Motor neuron (in vitro differentiated cells): ENCODE measurements around the gene SAFB2. TPM values are rescaled to one million over a fixed set of nuclear protein-coding genes. Genes with fewer than 3 reads are reported as not detected.
A peak's percentile ranks its signal among the peaks of the same experiment; 100 is the strongest.

ENCODE experiments used
- ATAC-seq, 8 experiments: fragments of 200-7000 bp; cut with Tn5 transposase; replicated peaks in 6 of 8; 2 replicates each; pipeline ENCODE4 v1.8.0; 2021; ENCODE audit warnings: mild to moderate bottlenecking in 8 of 8, moderate library complexity in 8 of 8
- H3K27ac ChIP-seq, 2 donors: fragments of 250-450 bp; sonication (Bioruptor Pico); 2 replicates each; pipeline ENCODE4 v1.9.0; 2021; ENCODE audit warnings: antibody characterized with exemption in 2 of 2, mild to moderate bottlenecking in 2 of 2, moderate library complexity in 1 of 2
- H3K4me1 ChIP-seq, 2 donors: fragments of 250-450 bp; sonication (Bioruptor Pico); replicated peaks in 1 of 2; 2 replicates each; pipeline ENCODE4 v1.6.1; 2021; ENCODE audit warnings: antibody characterized with exemption in 2 of 2, mild to moderate bottlenecking in 2 of 2, moderate library complexity in 1 of 2
- H3K4me3 ChIP-seq, 5 donors: fragments of 250-450 bp; sonication (Bioruptor Pico); 2 replicates each; pipeline ENCODE4 v1.9.0; 2021; ENCODE audit warnings: antibody characterized with exemption in 5 of 5, mild to moderate bottlenecking in 5 of 5, moderate library complexity in 4 of 5
- WGBS, 10 experiments: fragments of 450-650 bp; shearing (Covaris generic); methylation state at CpG; one replicate each; pipeline ENCODE4 v1.0.0; 2022; 5-methylcytosine and 5-hydroxymethylcytosine counted together
- in situ Hi-C, 9 experiments: fragments of 400-800 bp; cut with MboI; loops; one replicate each; pipeline ENCODE4 v1.15.0; 2021; ENCODE audit warnings: low sequenced_read_pairs in 9 of 9, low pct_unique_long_range_greater_than_20kb in 2 of 9; ENCODE audit not compliant: unreplicated experiment in 9 of 9
- total RNA-seq, 8 experiments: library from RNA; unstranded; fragments of 300-600 nt; gene quantifications; 2 replicates each; pipeline versions ENCODE4 v1.2.3 to v1.2.4, GENCODE V29; 2022

The SAFB2 gene
- total RNA-seq, 8 experiments from 2014 or later: 31.1 to 97.5 (median 50.6) TPM

DNA sequence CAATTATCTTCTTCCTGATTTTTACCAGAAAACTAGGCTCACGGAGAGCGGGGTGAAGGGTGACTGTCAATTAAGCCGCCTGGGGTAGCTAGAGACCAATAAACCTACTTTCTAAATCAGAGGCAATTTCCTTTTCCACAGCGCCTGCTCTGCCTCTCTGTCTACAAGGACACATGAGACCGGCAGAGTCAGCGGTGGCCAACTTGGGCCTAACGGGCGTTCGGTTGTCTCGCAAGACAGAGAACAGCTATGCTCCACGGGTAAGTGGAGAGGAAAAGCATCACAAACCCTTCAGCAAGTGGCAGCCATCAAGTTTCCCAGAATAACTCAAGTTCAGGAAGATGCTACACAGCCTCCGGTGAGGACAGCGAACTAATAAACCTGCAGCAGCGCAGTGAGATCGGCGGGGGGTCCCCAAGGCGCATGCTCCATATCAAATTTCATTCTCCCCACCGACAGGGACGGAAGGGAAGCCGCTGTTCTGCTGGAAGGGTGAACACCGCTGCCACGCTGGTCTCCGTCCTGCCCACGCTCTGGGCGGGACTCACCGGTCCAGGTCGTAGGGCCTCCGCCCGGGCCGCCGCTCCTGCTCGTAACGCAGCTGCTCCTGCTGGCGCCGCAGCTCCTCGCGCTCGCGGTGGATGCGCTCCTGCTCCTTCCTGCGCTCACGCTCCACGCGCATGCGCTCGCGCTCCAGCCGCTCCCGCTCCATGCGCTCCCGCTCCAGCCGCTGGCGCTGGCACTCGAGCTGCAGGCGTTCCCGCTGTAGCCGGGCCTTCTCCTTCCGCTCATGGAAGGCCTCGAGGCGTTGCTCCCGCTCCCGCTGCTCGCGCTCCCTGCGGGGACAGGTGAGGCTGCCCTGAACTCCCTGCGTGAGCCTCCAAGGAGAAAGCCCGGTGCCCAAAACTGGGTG is 29.0 kb downstream of the SAFB2 start:
- peak in 3 of 8 experiments; percentile 8 to 13 (median 13) for ATAC-seq
- no peaks in the 10 kb centered on the region for H3K4me1 ChIP-seq
- H3K4me3 ChIP-seq: no peak overlapping the region
- no peak overlapping the region for H3K27ac ChIP-seq
- WGBS, 10 experiments: 60 to 100% (median 97%) methylated on average over 1 to 35 of the region's 67 CpGs; no CpG with 5 or more reads in 1 of the 10 experiments
- in situ Hi-C loops: loop anchor here in 1 of 9 experiments (25.0 kb wide), 1 partner anchor 306 kb away; no protein-coding TSS in a partner anchor

GRCh38 chr19:5592531-5593342 is 29.8 kb downstream of the SAFB2 start:
- 71 to 100% (median 91%) methylated on average over 3 to 19 of the region's 24 CpGs for WGBS, 10 experiments
- Histone ChIP-seq H3K27ac (no peak overlapping the region), H3K4me3 (no peak overlapping the region), H3K4me1 (no peaks in the 10 kb centered on the region)
- ATAC-seq: no peak
- in situ Hi-C loops: loop anchor here in 1 of 9 experiments (25.0 kb wide), 1 partner anchor 305 kb away; no protein-coding TSS in a partner anchor

DNA sequence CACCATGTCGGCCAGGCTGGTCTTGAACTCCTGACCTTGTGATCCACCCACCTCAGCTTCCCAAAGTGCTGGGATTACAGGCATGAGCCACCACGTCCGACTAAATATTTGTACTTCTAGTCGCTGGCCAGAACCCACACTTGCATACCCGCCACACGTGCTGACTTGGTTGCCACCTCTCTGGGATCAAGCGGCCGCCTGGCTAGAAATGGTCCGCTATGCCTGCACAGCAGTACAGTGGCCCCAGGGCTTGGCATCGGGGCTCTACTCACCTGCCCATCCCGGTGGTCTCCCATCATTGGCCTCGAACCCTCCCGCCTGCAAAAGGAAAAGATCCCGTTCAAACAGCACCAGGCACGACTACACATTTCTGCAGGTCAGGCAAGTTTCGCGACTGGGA is 31.1 kb downstream of the SAFB2 start:
- Histone ChIP-seq H3K4me3 (no peak overlapping the region), H3K4me1 (no peaks in the 10 kb centered on the region), H3K27ac (no peak overlapping the region)
- in situ Hi-C loops: loop anchor here in 1 of 9 experiments (25.0 kb wide), 1 partner anchor 304 kb away; no protein-coding TSS in a partner anchor
- ATAC-seq: no peak
- WGBS, 10 experiments: 83 to 100% (median 91%) methylated on average over 2 to 9 of the region's 17 CpGs; no CpG with 5 or more reads in 3 of the 10 experiments

GRCh38 chr19:5590865-5591154 is 31.8 kb downstream of the SAFB2 start:
- H3K27ac ChIP-seq: no peak overlapping the region
- H3K4me3 ChIP-seq: no peak overlapping the region
- WGBS, 10 experiments: 50 to 100% (median 93%) methylated on average over 1 to 3 of the region's 9 CpGs; no CpG with 5 or more reads in 7 of the 10 experiments
- no peak for ATAC-seq
- H3K4me1 ChIP-seq: peaks cover 0 to 6% of the 10 kb centered on the region in 2 donors
- in situ Hi-C loops: loop anchor here in 1 of 9 experiments (25.0 kb wide), 1 partner anchor 304 kb away; no protein-coding TSS in a partner anchor

- in situ Hi-C loops: loop anchor here in 1 of 9 experiments (25.0 kb wide), 1 partner anchor 303 kb away; no protein-coding TSS in a partner anchor
Observed at GRCh38 chr19:5590151-5590864, 32.3 kb downstream of the SAFB2 start.

DNA sequence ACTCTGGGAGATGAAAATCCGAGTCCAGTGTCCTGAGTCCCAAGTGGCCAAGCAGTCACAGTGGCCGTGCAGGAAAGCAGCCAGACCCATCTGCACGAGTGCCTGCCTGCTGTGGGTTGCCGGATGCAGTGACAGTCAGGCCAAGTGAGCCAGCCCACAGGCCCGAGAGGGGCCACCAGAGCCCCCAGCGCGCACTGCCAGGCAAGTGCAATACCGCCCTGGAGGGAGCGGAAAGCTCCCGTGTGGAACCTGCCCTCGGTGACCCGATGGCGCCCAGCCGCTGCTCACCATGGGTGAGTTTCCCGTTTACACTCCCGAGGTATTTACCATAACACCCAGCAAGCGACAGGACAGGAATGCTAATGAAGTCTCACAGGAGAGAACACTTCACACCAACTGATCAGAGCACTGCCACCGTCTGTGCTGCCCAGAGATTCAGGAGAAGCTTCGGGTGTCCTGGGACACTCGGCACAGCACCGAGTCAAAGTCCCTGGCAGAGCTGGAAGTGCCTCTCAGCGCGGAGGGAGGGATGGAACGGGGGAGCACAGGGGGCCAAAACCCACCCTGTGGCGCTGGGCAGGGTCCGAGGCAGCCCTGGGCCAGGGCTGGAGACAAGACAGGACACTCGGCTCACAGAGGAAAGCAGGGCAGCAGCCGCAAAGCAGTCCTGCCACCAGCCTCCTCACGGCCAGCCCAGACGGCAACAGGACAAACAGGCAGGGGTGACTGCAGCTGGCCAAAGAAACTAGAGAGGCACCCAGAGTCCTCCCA is 33.5 kb downstream of the SAFB2 start:
- in situ Hi-C loops: loop anchor here in 1 of 9 experiments (25.0 kb wide), 1 partner anchor 302 kb away; no protein-coding TSS in a partner anchor
- Histone ChIP-seq H3K4me3 (no peak overlapping the region), H3K4me1 (peaks cover 0 to 6% of the 10 kb centered on the region in 2 donors), H3K27ac (no peak overlapping the region)
- ATAC-seq: peak in 4 of 8 experiments; percentile 3 to 40 (median 17)
- 33 to 100% (median 71%) methylated on average over 2 to 13 of the region's 30 CpGs; no CpG with 5 or more reads in 2 of the 10 experiments for WGBS, 10 experiments

More at GRCh38 chr19:5590151-5590864, 32.3 kb downstream of the SAFB2 start:
- 78 to 96% (median 85%) methylated on average over 1 to 11 of the region's 22 CpGs; no CpG with 5 or more reads in 4 of the 10 experiments for WGBS, 10 experiments
- Histone ChIP-seq H3K4me1 (peaks cover 0 to 6% of the 10 kb centered on the region in 2 donors), H3K4me3 (no peak overlapping the region), H3K27ac (no peak overlapping the region)
- ATAC-seq: peak in 2 of 8 experiments; percentile 9 to 16

GRCh38 chr19:5588441-5588840 is 34.1 kb downstream of the SAFB2 start:
- in situ Hi-C loops: loop anchor here in 1 of 9 experiments (25.0 kb wide), 1 partner anchor 301 kb away; no protein-coding TSS in a partner anchor
- WGBS, 10 experiments: 64 to 100% (median 100%) methylated on average over 1 to 8 of the region's 10 CpGs; no CpG with 5 or more reads in 5 of the 10 experiments
- no peak for ATAC-seq
- Histone ChIP-seq H3K4me3 (no peak overlapping the region), H3K4me1 (peaks cover 0 to 6% of the 10 kb centered on the region in 2 donors), H3K27ac (no peak overlapping the region)

DNA sequence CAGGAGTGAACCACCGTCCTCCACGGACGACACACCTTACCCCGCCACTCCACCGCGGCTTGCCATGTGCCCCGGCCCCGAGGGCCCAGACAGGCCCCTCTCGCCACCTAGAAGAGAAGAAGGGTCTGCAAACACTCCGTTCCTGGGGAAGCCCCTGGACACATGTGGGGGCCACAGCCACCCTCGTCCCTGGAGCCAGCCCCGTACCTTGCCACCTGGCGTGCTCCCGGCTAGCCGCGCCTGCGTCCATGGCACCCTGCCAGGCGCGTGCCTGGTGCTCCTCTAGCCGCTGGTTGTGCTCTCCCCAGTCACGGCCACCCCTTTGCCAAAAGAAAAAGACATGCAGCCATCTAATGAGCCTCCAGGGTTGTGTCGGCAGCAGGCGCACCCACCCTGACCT is 34.9 kb downstream of the SAFB2 start:
- no peak for ATAC-seq
- H3K4me3 ChIP-seq: no peak overlapping the region
- WGBS, 10 experiments: 87 to 100% (median 96%) methylated on average over 3 to 6 of the region's 23 CpGs; no CpG with 5 or more reads in 3 of the 10 experiments
- H3K27ac ChIP-seq: no peak overlapping the region
- in situ Hi-C loops: loop anchor here in 1 of 9 experiments (25.0 kb wide), 1 partner anchor 300 kb away; no protein-coding TSS in a partner anchor
- peaks cover 0 to 6% of the 10 kb centered on the region in 2 donors for H3K4me1 ChIP-seq

GRCh38 chr19:5587071-5587455 is 35.5 kb downstream of the SAFB2 start:
- in situ Hi-C loops: loop anchor here in 1 of 9 experiments (25.0 kb wide), 1 partner anchor 300 kb away; no protein-coding TSS in a partner anchor
- no peak for ATAC-seq
- Histone ChIP-seq H3K27ac (no peak overlapping the region), H3K4me3 (no peak overlapping the region), H3K4me1 (peaks cover 0 to 6% of the 10 kb centered on the region in 2 donors)
- 90 to 100% (median 100%) methylated on average over 1 to 6 of the region's 16 CpGs; no CpG with 5 or more reads in 4 of the 10 experiments for WGBS, 10 experiments

DNA sequence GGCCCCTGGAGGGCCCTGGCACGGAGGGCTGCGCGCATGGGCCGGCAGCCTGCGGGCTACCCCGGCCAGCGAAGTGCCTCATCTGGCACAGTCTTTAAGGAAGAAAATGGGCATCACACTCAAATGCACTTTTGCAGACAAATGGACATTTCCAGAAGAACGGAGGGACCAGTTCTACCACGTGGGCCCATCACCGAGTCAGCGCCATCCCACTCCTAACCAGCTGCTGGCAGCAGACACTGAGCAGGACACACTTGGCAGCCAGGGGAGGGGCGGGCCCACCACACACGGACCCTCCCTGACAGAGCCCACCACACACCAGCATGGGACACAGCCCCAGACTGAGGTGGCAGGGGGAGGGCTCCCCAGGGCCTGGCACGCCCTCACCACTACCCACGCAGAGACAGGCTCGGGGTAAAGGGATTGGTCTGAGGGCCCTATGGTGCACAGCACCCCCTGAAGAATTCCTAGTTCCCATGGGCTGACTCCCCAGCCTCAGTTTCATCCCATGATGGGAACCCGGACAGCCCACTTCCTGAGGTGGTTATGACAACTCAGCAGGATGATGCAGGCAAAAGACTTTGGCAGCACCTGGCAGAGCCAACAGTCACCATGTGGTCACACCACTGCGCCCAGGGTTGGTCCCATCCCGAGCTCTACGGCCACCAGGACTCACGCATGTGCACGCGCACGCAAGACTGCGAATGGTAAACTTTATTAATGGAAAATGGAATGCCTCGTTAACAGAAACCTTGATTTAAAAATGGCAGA is 36.1 kb downstream of the SAFB2 start:
- Histone ChIP-seq H3K4me1 (peaks cover 0 to 6% of the 10 kb centered on the region in 2 donors), H3K27ac (no peak overlapping the region), H3K4me3 (no peak overlapping the region)
- in situ Hi-C loops: loop anchor here in 1 of 9 experiments (25.0 kb wide), 1 partner anchor 299 kb away; no protein-coding TSS in a partner anchor
- ATAC-seq: peak in 4 of 8 experiments; percentile 9 to 20 (median 16)
- WGBS, 10 experiments: 60 to 100% (median 91%) methylated on average over 1 to 13 of the region's 26 CpGs; no CpG with 5 or more reads in 1 of the 10 experiments
